ENCODE results near the gene CRLF1.
A peak's percentile ranks its signal among the peaks of the same experiment; 100 is the strongest.

Gene CRLF1

DNA sequence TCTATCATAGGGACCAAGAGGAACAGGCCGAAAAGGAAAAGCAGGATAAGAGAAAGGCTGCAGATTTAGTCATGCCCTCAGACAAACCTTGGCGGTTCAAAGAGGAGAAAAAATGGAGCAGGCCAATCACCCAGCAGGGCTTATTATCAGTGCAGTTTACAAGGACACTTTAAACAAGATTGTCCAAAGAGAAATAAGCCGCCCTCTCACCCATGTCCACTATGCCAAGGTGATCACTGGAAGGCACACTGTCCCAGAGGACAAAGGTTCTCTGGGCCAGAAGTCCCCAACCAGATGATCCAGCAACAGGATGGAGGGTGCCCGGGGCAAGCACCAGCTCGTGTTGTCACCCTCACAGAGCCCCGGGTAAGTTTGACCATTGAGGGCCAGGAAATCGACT, 26.3 kb downstream of the CRLF1 start:
- Histone ChIP-seq H3K4me3 (no peak overlapping the region), H3K27ac (no peak overlapping the region)
- TF ChIP-seq, protein P1, sequence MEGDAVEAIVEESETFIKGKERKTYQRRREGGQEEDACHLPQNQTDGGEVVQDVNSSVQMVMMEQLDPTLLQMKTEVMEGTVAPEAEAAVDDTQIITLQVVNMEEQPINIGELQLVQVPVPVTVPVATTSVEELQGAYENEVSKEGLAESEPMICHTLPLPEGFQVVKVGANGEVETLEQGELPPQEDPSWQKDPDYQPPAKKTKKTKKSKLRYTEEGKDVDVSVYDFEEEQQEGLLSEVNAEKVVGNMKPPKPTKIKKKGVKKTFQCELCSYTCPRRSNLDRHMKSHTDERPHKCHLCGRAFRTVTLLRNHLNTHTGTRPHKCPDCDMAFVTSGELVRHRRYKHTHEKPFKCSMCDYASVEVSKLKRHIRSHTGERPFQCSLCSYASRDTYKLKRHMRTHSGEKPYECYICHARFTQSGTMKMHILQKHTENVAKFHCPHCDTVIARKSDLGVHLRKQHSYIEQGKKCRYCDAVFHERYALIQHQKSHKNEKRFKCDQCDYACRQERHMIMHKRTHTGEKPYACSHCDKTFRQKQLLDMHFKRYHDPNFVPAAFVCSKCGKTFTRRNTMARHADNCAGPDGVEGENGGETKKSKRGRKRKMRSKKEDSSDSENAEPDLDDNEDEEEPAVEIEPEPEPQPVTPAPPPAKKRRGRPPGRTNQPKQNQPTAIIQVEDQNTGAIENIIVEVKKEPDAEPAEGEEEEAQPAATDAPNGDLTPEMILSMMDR (IDR thresholded peaks at IDR 0.05), result no peak
- no peak for DNase-seq (ENCODE audit: low spot score)

DNA sequence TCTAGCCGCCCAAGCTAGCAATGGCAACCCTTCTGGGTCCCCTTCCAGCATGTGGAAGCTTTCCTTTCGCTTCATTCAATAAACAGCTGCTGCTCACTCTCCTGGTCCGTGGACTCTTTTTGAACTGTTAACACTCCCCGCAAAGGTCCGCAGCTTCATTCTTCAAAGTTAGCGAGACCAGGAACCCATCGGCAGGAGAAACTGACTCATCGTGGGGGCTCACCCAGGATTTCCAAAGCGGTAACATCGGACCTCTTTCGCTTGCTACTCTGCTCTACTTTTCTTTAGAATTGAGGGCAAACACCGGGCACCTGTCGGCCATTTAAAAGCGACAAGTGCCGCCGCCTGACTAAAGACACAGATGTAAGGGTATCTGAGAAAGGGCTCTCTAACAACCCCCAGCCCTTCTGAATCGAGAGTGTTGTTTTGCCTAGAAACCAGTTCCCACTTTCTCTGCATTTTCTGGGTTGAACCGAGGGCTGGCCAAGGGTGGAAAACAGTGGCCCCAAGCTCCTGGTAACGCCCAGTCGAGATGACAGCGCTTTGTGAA, 29.2 kb downstream of the CRLF1 start:
- H3K27ac ChIP-seq, result no peak overlapping the region
- TF ChIP-seq, protein P1 (IDR thresholded peaks at IDR 0.05), result no peak
- no peak overlapping the region for H3K4me3 ChIP-seq
- no peak for DNase-seq (ENCODE audit: low spot score)

DNA sequence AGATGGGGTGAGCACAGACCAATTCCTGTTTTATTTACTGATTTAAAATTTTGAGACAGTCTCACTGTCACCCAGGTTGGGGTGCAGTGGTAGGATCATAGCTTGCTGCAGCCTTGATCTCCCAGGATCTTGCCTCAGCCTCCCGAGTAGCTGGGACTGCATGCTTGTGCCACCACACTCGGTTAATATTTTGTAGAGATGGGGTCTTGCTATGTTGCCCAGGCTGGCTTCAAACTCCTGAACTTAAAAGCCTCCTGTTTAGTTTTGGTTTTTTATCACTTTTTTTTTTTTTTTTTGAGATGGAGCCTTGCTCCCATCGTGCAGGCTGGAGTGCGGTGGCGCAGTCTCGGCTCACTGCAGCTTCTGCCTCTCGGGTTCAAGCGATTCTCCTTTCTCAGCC, 30.2 kb downstream of the CRLF1 start:
- H3K27ac ChIP-seq, result no peak overlapping the region
- H3K4me3 ChIP-seq, result no peak overlapping the region
- TF ChIP-seq, protein P1 (IDR thresholded peaks at IDR 0.05), result no peak
- no peak for DNase-seq (ENCODE audit: low spot score)

DNA sequence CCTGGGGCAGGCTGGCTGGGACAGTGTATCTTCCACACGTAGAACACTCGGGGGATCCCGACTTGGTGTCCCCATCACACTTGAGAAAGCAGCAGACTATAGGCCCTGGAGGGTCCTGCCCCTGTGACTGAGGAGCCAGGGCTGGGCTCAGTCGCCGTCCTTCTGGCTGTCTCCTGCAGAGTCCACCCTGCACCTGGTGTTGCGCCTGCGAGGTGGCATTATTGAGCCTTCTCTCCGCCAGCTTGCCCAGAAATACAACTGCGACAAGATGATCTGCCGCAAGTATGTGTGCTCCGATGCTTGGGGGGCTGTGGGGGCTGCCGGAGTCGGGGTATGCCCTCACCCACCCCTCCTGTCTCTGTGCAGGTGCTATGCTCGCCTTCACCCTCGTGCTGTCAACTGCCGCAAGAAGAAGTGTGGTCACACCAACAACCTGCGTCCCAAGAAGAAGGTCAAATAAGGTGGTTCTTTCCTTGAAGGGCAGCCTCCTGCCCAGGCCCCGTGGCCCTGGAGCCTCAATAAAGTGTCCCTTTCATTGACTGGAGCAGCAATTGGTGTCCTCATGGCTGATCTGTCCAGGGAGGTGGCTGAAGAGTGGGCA, 31.8 kb downstream of the CRLF1 start:
- no peak for DNase-seq (ENCODE audit: low spot score)
- Histone ChIP-seq H3K4me3 (no peak overlapping the region), H3K27ac (no peak overlapping the region)
- TF ChIP-seq, protein P1 (IDR thresholded peaks at IDR 0.05), result no peak

DNA sequence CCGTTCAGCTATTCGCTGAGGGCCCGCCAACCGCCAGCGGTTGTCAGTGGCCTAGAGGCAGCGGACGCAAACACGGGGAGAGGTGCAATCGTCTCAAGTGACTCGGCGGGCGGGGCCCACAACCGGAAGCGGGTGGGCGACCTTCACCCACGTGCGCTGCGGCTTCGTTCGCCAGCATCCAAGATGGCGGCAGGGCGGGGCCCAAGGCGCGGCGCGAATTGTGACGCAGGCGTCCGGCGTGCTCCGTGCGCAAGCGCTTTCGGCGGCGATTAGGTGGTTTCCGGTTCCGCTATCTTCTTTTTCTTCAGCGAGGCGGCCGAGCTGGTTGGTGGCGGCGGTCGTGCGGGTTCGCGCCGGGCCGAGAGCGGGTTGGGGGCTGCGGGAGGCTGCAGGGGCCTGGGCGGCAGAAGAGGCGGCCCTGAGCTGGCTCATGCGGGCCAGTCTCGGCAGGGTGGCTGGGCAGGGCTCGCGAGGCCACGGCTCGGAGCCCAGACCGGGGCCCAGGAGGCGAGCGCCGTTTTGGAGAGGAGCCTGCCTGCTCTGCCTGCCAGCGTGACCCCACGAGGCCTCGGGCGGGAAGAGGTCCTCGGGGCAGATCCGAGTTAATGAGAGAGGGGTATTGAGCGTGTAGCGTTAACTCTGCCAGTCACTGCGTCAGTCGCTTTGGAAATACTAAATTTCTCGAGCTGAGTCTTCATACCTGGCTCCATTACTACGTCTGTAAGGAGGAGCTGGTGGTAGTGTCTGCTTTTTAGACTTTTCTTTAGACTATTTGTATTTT, 34.8 kb downstream of the CRLF1 start, which contains the start of gene UBA52:
Gene UBA52 (plus strand): TSS at position 294 of the 781 bp plus-strand sequence. CDS start 1,444 bp downstream, outside the sequence.
- DNase-seq (ENCODE audit: low spot score), result peak; percentile 99
- Histone ChIP-seq H3K27ac (peak within 1 kb of the TSS; percentile 79 to 91), H3K4me3 (peak within 1 kb of the TSS; percentile 91)
- TF ChIP-seq, protein P1 (IDR thresholded peaks at IDR 0.05), result no peak

DNA sequence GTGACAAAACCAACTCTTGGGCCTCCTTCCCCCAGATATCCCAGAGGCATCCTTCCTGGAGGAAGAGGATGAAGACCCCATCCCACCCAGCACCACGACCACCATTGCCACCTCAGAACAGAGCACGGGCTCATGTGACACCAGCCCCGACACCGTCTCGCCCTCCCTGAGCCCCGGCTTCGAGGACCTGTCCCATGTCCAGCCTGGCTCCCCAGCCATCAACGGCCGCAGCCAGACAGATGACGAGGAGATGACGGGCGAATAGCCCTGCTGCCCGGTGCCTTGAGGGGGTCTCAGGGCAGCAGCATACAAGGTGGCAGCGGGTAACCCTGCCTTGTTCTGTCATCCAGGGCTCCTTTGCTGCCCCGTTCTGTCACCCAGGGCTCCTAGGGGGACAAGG, 38.2 kb downstream of the CRLF1 start:
- no peak overlapping the region for H3K27ac ChIP-seq
- no peak for DNase-seq (ENCODE audit: low spot score)
- H3K4me3 ChIP-seq, result no peak overlapping the region
- TF ChIP-seq, protein P1 (IDR thresholded peaks at IDR 0.05), result no peak

Data from coronary artery (tissue), 2 donors.